K562 (cell line): ENCODE data around the gene CAPZA1. TPM values are rescaled to one million over a fixed set of nuclear protein-coding genes. Genes with fewer than 3 reads are reported as not detected.

Experiments
- BRF1 ChIP-seq: IDR thresholded peaks from 3 replicates; pipeline ENCODE4 v1.6.1; 2011; ENCODE audit warnings: borderline replicate concordance, mild to moderate bottlenecking; ENCODE audit not compliant: insufficient read length; ENCODE audit errors: extremely low read depth
- CTCF ChIP-seq, 3 experiments: IDR thresholded peaks in 2 of 3; conservative IDR thresholded peaks in 1 of 3; 2 replicates each; pipeline ENCODE4 v1.5.1; 2011 to 2012; ENCODE audit warnings: low read length in 3 of 3, mild to moderate bottlenecking in 3 of 3, control low read depth in 2 of 3, improper control_type of control experiment in 1 of 3, inconsistent platforms in 1 of 3, low read depth in 1 of 3, mixed read lengths in 1 of 3, moderate library complexity in 1 of 3; ENCODE audit not compliant: insufficient read depth in 2 of 3
- CTCFL ChIP-seq: IDR thresholded peaks from 2 replicates; pipeline ENCODE4 v1.6.1; 2011; ENCODE audit warnings: borderline replicate concordance, low read depth, mild to moderate bottlenecking, moderate library complexity, low read length; ENCODE audit not compliant: insufficient read depth, poor library complexity, severe bottlenecking
- DEAF1 ChIP-seq: fragments of 450-650 bp; formaldehyde crosslinking; IDR thresholded peaks from 2 replicates; pipeline ENCODE4 v1.4.0; 2020; ENCODE audit warnings: mild to moderate bottlenecking, moderate library complexity
- DMBX1 ChIP-seq: fragments of 250-450 bp; sonication (Bioruptor Pico); IDR thresholded peaks from 2 replicates; pipeline ENCODE4 v1.8.0; 2022; ENCODE audit warnings: inconsistent platforms, mild to moderate bottlenecking, moderate library complexity, borderline replicate concordance
- JUND ChIP-seq, 2 experiments: IDR thresholded peaks; 2 replicates in 1 of 2; 3 replicates in 1 of 2; pipeline ENCODE4 v1.6.1; 2011; ENCODE audit warnings: borderline replicate concordance in 2 of 2, low read depth in 2 of 2, low read length in 2 of 2, improper control_type of control experiment in 1 of 2, missing biosample characterization in 1 of 2, missing genetic modification characterization in 1 of 2, missing genetic modification reagents in 1 of 2
- POLR2AphosphoS5 ChIP-seq: IDR thresholded peaks from 2 replicates; pipeline ENCODE4 v1.6.1; 2011; ENCODE audit warnings: mild to moderate bottlenecking, low read depth, low read length, moderate library complexity; ENCODE audit not compliant: control insufficient read depth, insufficient read depth
- RBM34 ChIP-seq: fragments of 200-400 bp; formaldehyde crosslinking; IDR thresholded peaks from 2 replicates; pipeline ENCODE4 v1.6.1; 2018; ENCODE audit warnings: low read length, borderline replicate concordance; ENCODE audit not compliant: insufficient read depth
- SREBF2 ChIP-seq: sonication (generic); formaldehyde crosslinking; IDR thresholded peaks from 2 replicates; pipeline ENCODE4 v1.4.0; 2020; ENCODE audit warnings: mild to moderate bottlenecking, missing genetic modification reagents
- TCF7L2 ChIP-seq: fragments of 150-350 bp; IDR thresholded peaks from 2 replicates; pipeline ENCODE4 v1.6.1; 2016; ENCODE audit warnings: low read depth, mild to moderate bottlenecking, low read length, moderate library complexity
- XRCC3 ChIP-seq: fragments of 450-650 bp; IDR thresholded peaks from 2 replicates; pipeline ENCODE4 v1.6.1; 2017; ENCODE audit warnings: mild to moderate bottlenecking, moderate library complexity
- ZBTB17 ChIP-seq: fragments of 450-650 bp; formaldehyde crosslinking; IDR thresholded peaks from 2 replicates; pipeline ENCODE4 v1.4.0; 2020; ENCODE audit warnings: mild to moderate bottlenecking
- ZFPM2 ChIP-seq: fragments of 250-450 bp; sonication (Bioruptor Pico); IDR thresholded peaks from 2 replicates; pipeline ENCODE4 v1.5.1; 2022; ENCODE audit warnings: mild to moderate bottlenecking
- ZNF644 ChIP-seq: fragments of 200-800 bp; sonication (Bioruptor generic); IDR thresholded peaks from 2 replicates; pipeline ENCODE4 v1.6.1; 2016; ENCODE audit warnings: low read depth, missing genetic modification characterization, missing compliant biosample characterization
- polyA plus RNA-seq, 8 experiments: library from polyadenylated mRNA; depleted of rRNA in 4 of 8; stranded (reverse) in 5 of 8; unstranded in 3 of 8; fragments of >200 nt; fragmentation: Nextera tagmentation in 2 of 8; fragmentation: Illumina TruSeq in 1 of 8; extraction: Ambion mirVana in 2 of 8; extraction: Trizol in 1 of 8; gene quantifications; 2 replicates each; pipeline versions ENCODE4 v1.2.1 to v1.2.3, GENCODE V29; 2011 to 2014; ENCODE audit warnings: inconsistent platforms in 1 of 8, missing spikeins in 1 of 8
- total RNA-seq, 7 experiments: library from RNA; depleted of rRNA in 6 of 7; stranded (reverse); fragments of >200 nt in 6 of 7; fragmentation: Illumina TruSeq in 2 of 7; extraction: Trizol in 2 of 7; gene quantifications; 2 replicates each; pipeline versions ENCODE4 v1.2.1 to v1.2.3, GENCODE V29; 2011 to 2021; ENCODE audit warnings: low replicate concordance in 1 of 7

Gene CAPZA1
- total and polyA plus RNA-seq, 9 of the 15 experiments (the other 6 are each of a cell fraction or from before 2014, with no cell fraction given) = 237 to 1,020 (median 306) TPM

- TF ChIP-seq CTCFL (no peak), DEAF1 (CRISPR knock-in tag) (0 out of 2 replicates have a peak, but pooled peaks have one; percentile 33), ZBTB17 (CRISPR knock-in tag) (no peak), RBM34 (no peak), CTCF (IDR thresholded peaks at IDR 0.05 in 2 of 3, conservative IDR thresholded peaks at IDR 0.05 in 1 of 3; ENCODE audit: insufficient read depth in 2 of 3, low read depth in 1 of 3, low read length in 3 of 3) (peak; percentile 12 to 40 (median 24); a peak in 1 of 6 replicates), BRF1 (no peak), ZNF644 (tag) (0 out of 2 replicates have a peak, but pooled peaks have one; percentile 51), XRCC3 (no peak), JUND (IDR thresholded peaks at IDR 0.05; ENCODE audit: borderline replicate concordance, low read depth, low read length) (no peak), JUND (tag; IDR thresholded peaks at IDR 0.05; ENCODE audit: borderline replicate concordance, low read depth, low read length) (no peak), SREBF2 (CRISPR knock-in tag) (no peak), DMBX1 (CRISPR knock-in tag) (0 out of 2 replicates have a peak, but pooled peaks have one; percentile 22), POLR2AphosphoS5 (peak; percentile 57; the same call in 1 of the 2 replicates), TCF7L2 (no peak), ZFPM2 (CRISPR knock-in tag) (no peak)
- TF ChIP-seq, all 486 proteins: peak for 25
These were observed 53.2 kb downstream of the CAPZA1 start (continued) for GRCh38 chr1:112672842-112673241.
